ENCODE data around the gene INTS14. TPM values are rescaled to one million over a fixed set of nuclear protein-coding genes. Genes with fewer than 3 reads are reported as not detected.

INTS14 gene
- total RNA-seq, 2 experiments from 2014 or later = 20.6 to 25.1 TPM

DNA sequence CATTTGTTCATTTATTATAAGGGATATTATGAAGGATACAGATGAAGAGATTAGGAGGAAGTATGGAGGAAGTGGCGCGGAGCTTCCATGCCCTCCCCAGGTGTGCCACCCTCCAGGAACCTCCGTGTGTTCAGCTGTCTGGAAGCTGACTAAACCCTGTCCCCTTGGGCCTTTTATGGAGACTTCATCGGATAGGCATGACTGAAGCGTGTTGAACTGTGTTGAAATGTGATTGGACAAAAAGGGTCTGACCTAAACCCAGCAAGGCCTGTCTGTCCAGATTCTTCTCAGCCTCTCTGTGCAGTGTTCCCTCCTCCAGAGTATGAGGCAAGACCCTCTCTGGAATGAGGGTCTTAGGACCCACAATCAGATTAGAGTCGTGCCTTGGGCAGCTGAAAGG lies 49.0 kb downstream of the INTS14 start:
- Mint-ChIP-seq H3K4me1 (ENCODE audit: low read depth) (no peaks in the 10 kb centered on the region), H3K4me3 (no peak overlapping the region), H3K27ac (no peak overlapping the region), H3K36me3 (ENCODE audit: low read depth) (peaks cover 93% of the 10 kb centered on the region), H3K9me3 (peaks cover 2% of the 10 kb centered on the region), H3K27me3 (no peaks in the 10 kb centered on the region)
- H3K27ac ChIP-seq (ENCODE audit: low read depth in 1 of 2, low read length in 2 of 2) = no peak overlapping the region
- no peaks in the 10 kb centered on the region for H3K27me3 ChIP-seq (ENCODE audit: control insufficient read depth in 1 of 2, insufficient read depth in 2 of 2, low read length in 2 of 2)
- no peaks in the 10 kb centered on the region for H3K9me3 ChIP-seq (ENCODE audit: control insufficient read depth in 1 of 2, insufficient read depth in 1 of 2, low read length in 2 of 2)
- H3K4me1 ChIP-seq (ENCODE audit: insufficient read depth, low read length) = no peaks in the 10 kb centered on the region
- peaks cover 56% of the 10 kb centered on the region for H3K36me3 ChIP-seq (ENCODE audit: insufficient read depth, low read length)
- H3K4me3 ChIP-seq (ENCODE audit: low read length) = no peak overlapping the region
- TF ChIP-seq, protein P1, sequence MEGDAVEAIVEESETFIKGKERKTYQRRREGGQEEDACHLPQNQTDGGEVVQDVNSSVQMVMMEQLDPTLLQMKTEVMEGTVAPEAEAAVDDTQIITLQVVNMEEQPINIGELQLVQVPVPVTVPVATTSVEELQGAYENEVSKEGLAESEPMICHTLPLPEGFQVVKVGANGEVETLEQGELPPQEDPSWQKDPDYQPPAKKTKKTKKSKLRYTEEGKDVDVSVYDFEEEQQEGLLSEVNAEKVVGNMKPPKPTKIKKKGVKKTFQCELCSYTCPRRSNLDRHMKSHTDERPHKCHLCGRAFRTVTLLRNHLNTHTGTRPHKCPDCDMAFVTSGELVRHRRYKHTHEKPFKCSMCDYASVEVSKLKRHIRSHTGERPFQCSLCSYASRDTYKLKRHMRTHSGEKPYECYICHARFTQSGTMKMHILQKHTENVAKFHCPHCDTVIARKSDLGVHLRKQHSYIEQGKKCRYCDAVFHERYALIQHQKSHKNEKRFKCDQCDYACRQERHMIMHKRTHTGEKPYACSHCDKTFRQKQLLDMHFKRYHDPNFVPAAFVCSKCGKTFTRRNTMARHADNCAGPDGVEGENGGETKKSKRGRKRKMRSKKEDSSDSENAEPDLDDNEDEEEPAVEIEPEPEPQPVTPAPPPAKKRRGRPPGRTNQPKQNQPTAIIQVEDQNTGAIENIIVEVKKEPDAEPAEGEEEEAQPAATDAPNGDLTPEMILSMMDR (IDR thresholded peaks at IDR 0.05) = no peak
- POLR2A ChIA-PET = no interaction called here
- DNase-seq (no peak), ATAC-seq (ENCODE audit: poor library complexity) (no peak)
- intact Hi-C loops (cut with DNase I, micrococcal nuclease) = no loop called here
- CTCF ChIA-PET = no interaction called here

DNA sequence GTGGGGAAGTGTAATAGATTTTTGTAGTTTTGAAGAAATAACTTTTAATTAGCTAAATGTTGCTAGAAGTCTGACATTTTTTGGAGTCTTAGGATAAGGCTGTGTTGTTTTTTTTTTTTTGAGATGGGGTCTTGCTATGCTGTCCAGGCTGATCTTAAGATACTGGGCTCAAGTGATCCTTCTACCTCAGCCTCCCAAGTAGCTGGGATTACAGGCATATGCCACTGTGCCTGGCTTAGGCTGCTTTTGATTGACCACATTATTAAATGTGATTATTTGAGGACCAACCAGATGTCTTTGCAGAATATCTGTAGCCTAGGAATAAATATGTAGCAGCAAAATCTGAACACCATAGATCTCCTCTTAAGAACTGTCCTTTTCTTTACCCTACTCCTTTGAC lies 51.0 kb downstream of the INTS14 start:
- H3K9me3 ChIP-seq (ENCODE audit: control insufficient read depth in 1 of 2, insufficient read depth in 1 of 2, low read length in 2 of 2) = no peaks in the 10 kb centered on the region
- TF ChIP-seq, protein P1 (IDR thresholded peaks at IDR 0.05) = no peak
- no peaks in the 10 kb centered on the region for H3K27me3 Mint-ChIP-seq
- DNase-seq = no peak
- ChIA-PET CTCF (no interaction called here), POLR2A (interaction anchor here (0.7 kb wide), 1 partner anchor 338 kb away, joined by 3 read pairs; no protein-coding TSS in a partner anchor)
- ATAC-seq (ENCODE audit: poor library complexity) = no peak
- H3K4me1 Mint-ChIP-seq (ENCODE audit: low read depth) = no peaks in the 10 kb centered on the region
- H3K36me3 ChIP-seq (ENCODE audit: insufficient read depth, low read length) = peaks cover 57% of the 10 kb centered on the region
- no peak overlapping the region for H3K27ac Mint-ChIP-seq
- no peaks in the 10 kb centered on the region for H3K9me3 Mint-ChIP-seq
- H3K4me3 ChIP-seq (ENCODE audit: low read length) = no peak overlapping the region
- H3K4me1 ChIP-seq (ENCODE audit: insufficient read depth, low read length) = no peaks in the 10 kb centered on the region
- H3K27ac ChIP-seq (ENCODE audit: low read depth in 1 of 2, low read length in 2 of 2) = no peak overlapping the region
- peaks cover 92% of the 10 kb centered on the region for H3K36me3 Mint-ChIP-seq (ENCODE audit: low read depth)
- H3K4me3 Mint-ChIP-seq = no peak overlapping the region
- no peaks in the 10 kb centered on the region for H3K27me3 ChIP-seq (ENCODE audit: control insufficient read depth in 1 of 2, insufficient read depth in 2 of 2, low read length in 2 of 2)
- intact Hi-C loops (cut with DNase I, micrococcal nuclease) = no loop called here

DNA sequence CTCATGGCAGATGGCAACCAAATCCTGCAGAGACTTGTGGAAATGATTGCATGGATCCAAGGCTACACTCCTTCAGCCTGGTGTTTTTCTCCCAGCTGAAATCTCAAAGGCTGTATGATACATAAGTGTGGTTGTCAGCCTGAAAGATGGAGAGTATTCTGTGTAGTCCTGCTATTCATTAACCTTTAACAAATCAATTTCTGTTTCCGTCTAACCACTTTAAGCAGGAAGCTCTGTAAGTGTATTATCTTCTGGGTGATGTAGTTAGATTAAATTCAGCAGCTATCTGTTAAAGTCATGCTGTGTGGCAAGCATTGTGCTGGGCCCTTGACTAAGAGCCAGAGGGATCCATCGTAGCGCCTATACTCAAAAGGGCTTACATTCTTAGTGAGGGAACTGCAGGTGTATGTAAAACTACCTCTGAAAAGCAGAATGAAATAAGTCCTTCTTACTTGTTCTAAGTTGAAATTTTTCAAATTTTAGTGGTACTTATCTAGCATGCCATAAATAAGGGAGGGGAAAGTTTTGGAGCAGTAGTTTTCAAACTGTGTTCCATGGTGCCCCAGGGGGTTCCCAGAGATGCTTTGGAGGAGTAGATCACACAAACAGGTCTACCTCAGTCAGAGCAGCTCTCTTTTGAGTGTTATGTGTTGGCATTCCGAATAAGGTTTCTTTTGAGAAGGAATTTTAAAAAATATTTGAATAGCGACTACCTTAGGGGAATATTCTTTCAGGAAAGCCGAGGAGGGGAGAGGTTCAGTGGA lies 51.8 kb downstream of the INTS14 start:
- H3K27ac ChIP-seq (ENCODE audit: low read depth in 1 of 2, low read length in 2 of 2) = no peak overlapping the region
- Mint-ChIP-seq H3K9me3 (no peaks in the 10 kb centered on the region), H3K27me3 (no peaks in the 10 kb centered on the region), H3K27ac (no peak overlapping the region), H3K4me1 (ENCODE audit: low read depth) (no peaks in the 10 kb centered on the region), H3K36me3 (ENCODE audit: low read depth) (peaks cover 89% of the 10 kb centered on the region), H3K4me3 (no peak overlapping the region)
- H3K36me3 ChIP-seq (ENCODE audit: insufficient read depth, low read length) = peaks cover 53% of the 10 kb centered on the region
- no peaks in the 10 kb centered on the region for H3K9me3 ChIP-seq (ENCODE audit: control insufficient read depth in 1 of 2, insufficient read depth in 1 of 2, low read length in 2 of 2)
- H3K4me3 ChIP-seq (ENCODE audit: low read length) = no peak overlapping the region
- ChIA-PET POLR2A (interaction anchor here (0.7 kb wide), 1 partner anchor 338 kb away, joined by 3 read pairs; no protein-coding TSS in a partner anchor), CTCF (no interaction called here)
- TF ChIP-seq, protein P1 (IDR thresholded peaks at IDR 0.05) = no peak
- H3K4me1 ChIP-seq (ENCODE audit: insufficient read depth, low read length) = no peaks in the 10 kb centered on the region
- ATAC-seq (ENCODE audit: poor library complexity) = no peak
- intact Hi-C loops (cut with DNase I, micrococcal nuclease) = no loop called here
- no peak for DNase-seq
- no peaks in the 10 kb centered on the region for H3K27me3 ChIP-seq (ENCODE audit: control insufficient read depth in 1 of 2, insufficient read depth in 2 of 2, low read length in 2 of 2)
